K562 (cell line): ENCODE results near the gene CELA3B. TPM values are rescaled to one million over a fixed set of nuclear protein-coding genes. Genes with fewer than 3 reads are reported as not detected.

ENCODE experiments used
- ATAC-seq: fragments of 200-7000 bp; cut with Tn5 transposase; 3 replicates; pipeline ENCODE4 v1.9.1; 2020; ENCODE audit warnings: moderate library complexity
- BruUV-seq: library from RNA; stranded (reverse); fragments of 400-500 nt; replicated peaks from 2 replicates; lab custom pipeline; 2021; lab: Mats Ljungman, UMichigan
- CTCF ChIA-PET: fragments of 300-600 bp; formaldehyde crosslinking; extraction: SDS; loops from one replicate; lab custom pipeline; 2021; ENCODE audit warnings: low intra/inter-chr PET ratio; lab: Yijun Ruan, JAX
- POLR2A ChIA-PET: fragments of 300-600, 350-650 bp; sonication (Branson Sonifier 250); formaldehyde crosslinking; extraction: SDS; loops from one replicate; lab custom pipeline; 2021; ENCODE audit warnings: antibody characterized with exemption, inconsistent platforms; lab: Yijun Ruan, JAX
- DNase-seq, 4 experiments: peaks; one replicate each; pipeline versions ENCODE4 v3.0.0 to v3.0.0-alpha.2; 2011 to 2018; ENCODE audit warnings: low spot score in 3 of 4, mixed read lengths in 3 of 4; ENCODE audit errors: extremely low read depth in 1 of 4
- FAIRE-seq: peaks from 2 replicates; lab custom pipeline; 2011; peaks lifted over from hg19 to GRCh38; lab: Jason Lieb, UNC
- H2AFZ ChIP-seq: 2 replicates; pipeline ENCODE4 v1.6.0; 2011; ENCODE audit warnings: low read depth, low read length, control low read depth, inconsistent platforms
- H3K27ac ChIP-seq: fragments of 200-600 bp; 3 replicates; pipeline ENCODE4 v1.8.0; 2011; ENCODE audit warnings: low read depth, mild to moderate bottlenecking, control low read depth, inconsistent platforms, low read length, moderate library complexity, mixed read lengths; ENCODE audit errors: extremely low read depth
- H3K27me3 ChIP-seq, 2 experiments: fragments of 300-600 bp in 1 of 2; 2 replicates in 1 of 2; 3 replicates in 1 of 2; pipeline versions ENCODE4 v1.6.0 to v1.8.0; 2011; ENCODE audit warnings: inconsistent platforms in 2 of 2, low read length in 2 of 2, mild to moderate bottlenecking in 1 of 2, mixed read lengths in 1 of 2, moderate library complexity in 1 of 2; ENCODE audit not compliant: control insufficient read depth in 2 of 2, insufficient read depth in 2 of 2
- H3K36me3 ChIP-seq: fragments of 300-600 bp; 3 replicates; pipeline ENCODE4 v1.8.0; 2011; ENCODE audit warnings: mild to moderate bottlenecking, low read length, inconsistent platforms; ENCODE audit not compliant: control insufficient read depth, insufficient read depth
- H3K4me1 ChIP-seq, 2 experiments: fragments of 200-600 bp in 1 of 2; replicated peaks in 1 of 2; 2 replicates in 1 of 2; 3 replicates in 1 of 2; pipeline versions ENCODE4 v1.5.1 to v1.8.0; 2011; ENCODE audit warnings: inconsistent platforms in 2 of 2, low read length in 2 of 2, mild to moderate bottlenecking in 1 of 2, mixed read lengths in 1 of 2, moderate library complexity in 1 of 2; ENCODE audit not compliant: control insufficient read depth in 2 of 2, insufficient read depth in 2 of 2
- H3K4me2 ChIP-seq: 2 replicates; pipeline ENCODE4 v1.6.1; 2011; ENCODE audit warnings: low read length, control low read depth, inconsistent platforms, mixed read lengths; ENCODE audit not compliant: insufficient read depth
- H3K4me3 ChIP-seq: fragments of 200-600 bp; sonication (generic), shearing (Covaris generic); 2 replicates; pipeline ENCODE4 v1.5.1; 2016; ENCODE audit warnings: control low read depth, inconsistent platforms
- H3K79me2 ChIP-seq: fragments of 200-600 bp; 3 replicates; pipeline ENCODE4 v1.8.0; 2011; ENCODE audit warnings: low read length, inconsistent platforms; ENCODE audit not compliant: control insufficient read depth, insufficient read depth
- H3K9ac ChIP-seq, 2 experiments: 2 replicates each; pipeline versions ENCODE4 v1.6.0 to v1.6.1; 2011; ENCODE audit warnings: low read depth in 2 of 2, low read length in 2 of 2, control low read depth in 1 of 2, inconsistent platforms in 1 of 2, mild to moderate bottlenecking in 1 of 2, mixed read lengths in 1 of 2; ENCODE audit not compliant: insufficient read depth in 1 of 2
- H3K9me1 ChIP-seq: one replicate; pipeline ENCODE4 v1.6.0; 2011; ENCODE audit warnings: inconsistent platforms, mild to moderate bottlenecking, low read length, moderate library complexity; ENCODE audit not compliant: control insufficient read depth, insufficient read depth
- H3K9me3 ChIP-seq: replicated peaks from 2 replicates; pipeline ENCODE4 v1.5.1; 2011; ENCODE audit warnings: low read depth, low read length, inconsistent platforms; ENCODE audit not compliant: control insufficient read depth, insufficient read depth
- H4K20me1 ChIP-seq: replicated peaks from 2 replicates; pipeline ENCODE4 v1.6.1; 2011; ENCODE audit warnings: low read length, inconsistent platforms, mixed read lengths; ENCODE audit not compliant: control insufficient read depth, insufficient read depth
- BCOR ChIP-seq: fragments of 450-650 bp; IDR thresholded peaks from 2 replicates; pipeline ENCODE4 v1.6.1; 2016
- CBX1 ChIP-seq: sonication (generic); IDR thresholded peaks from 2 replicates; pipeline ENCODE4 v1.6.1; 2016; ENCODE audit warnings: antibody characterized with exemption, low read depth, mild to moderate bottlenecking
- CEBPG ChIP-seq, 3 experiments: fragments of 200-800 bp in 1 of 3; sonication (Bioruptor generic) in 1 of 3; sonication (generic) in 1 of 3; formaldehyde crosslinking in 1 of 3; IDR thresholded peaks in 2 of 3; conservative IDR thresholded peaks in 1 of 3; 2 replicates each; pipeline versions ENCODE4 v1.6.1 to v1.8.0; 2016 to 2022; ENCODE audit warnings: missing compliant biosample characterization in 2 of 3, missing genetic modification characterization in 2 of 3, mild to moderate bottlenecking in 1 of 3, missing genetic modification reagents in 1 of 3
- CREM ChIP-seq: IDR thresholded peaks from 2 replicates; pipeline ENCODE4 v1.6.1; 2014; ENCODE audit warnings: antibody characterized with exemption, low read depth
- JUNB ChIP-seq: fragments of 450-650 bp; formaldehyde crosslinking; conservative IDR thresholded peaks from 2 replicates; pipeline ENCODE4 v1.4.0; 2020; ENCODE audit warnings: mild to moderate bottlenecking
- MEF2A ChIP-seq: IDR thresholded peaks from 2 replicates; pipeline ENCODE4 v1.6.1; 2011; ENCODE audit warnings: low read depth, mild to moderate bottlenecking, low read length, moderate library complexity; ENCODE audit not compliant: control insufficient read depth
- NCOR1 ChIP-seq: fragments of 450-650 bp; IDR thresholded peaks from 2 replicates; pipeline ENCODE4 v1.6.1; 2016; ENCODE audit warnings: mild to moderate bottlenecking, moderate library complexity
- NR3C1 ChIP-seq: sonication (generic); formaldehyde crosslinking; IDR thresholded peaks from 2 replicates; pipeline ENCODE4 v1.8.1; 2022; ENCODE audit warnings: missing genetic modification reagents
- PCBP1 ChIP-seq: fragments of 200-400 bp; formaldehyde crosslinking; IDR thresholded peaks from 2 replicates; pipeline ENCODE4 v1.6.1; 2018; ENCODE audit warnings: mild to moderate bottlenecking, low read depth, low read length; ENCODE audit not compliant: poor library complexity, severe bottlenecking
- PTBP1 ChIP-seq: fragments of 200-400 bp; formaldehyde crosslinking; IDR thresholded peaks from 2 replicates; pipeline ENCODE4 v1.6.1; 2017; ENCODE audit warnings: low read depth, low read length
- RCOR1 ChIP-seq, 2 experiments: IDR thresholded peaks; 2 replicates each; pipeline ENCODE4 v1.6.1; 2012; ENCODE audit warnings: low read depth in 2 of 2, low read length in 2 of 2, borderline replicate concordance in 1 of 2, improper control_type of control experiment in 1 of 2
- SAFB2 ChIP-seq: fragments of 200-400 bp; formaldehyde crosslinking; IDR thresholded peaks from 2 replicates; pipeline ENCODE4 v1.6.1; 2018; ENCODE audit warnings: borderline replicate concordance, low read length, low read depth, moderate library complexity; ENCODE audit not compliant: severe bottlenecking
- ZC3H8 ChIP-seq: fragments of 450-650 bp; IDR thresholded peaks from 2 replicates; pipeline ENCODE4 v1.6.1; 2017
- ZFP36 ChIP-seq: fragments of 150-350 bp; IDR thresholded peaks from 2 replicates; pipeline ENCODE4 v1.6.1; 2018; ENCODE audit warnings: low read length, low read depth; ENCODE audit not compliant: partially characterized antibody
- ZNF121 ChIP-seq: sonication (generic); formaldehyde crosslinking; conservative IDR thresholded peaks from 2 replicates; pipeline ENCODE4 v1.8.0; 2022; ENCODE audit warnings: missing genetic modification reagents
- ZNF174 ChIP-seq: fragments of 250-450 bp; sonication (Bioruptor Pico); IDR thresholded peaks from 2 replicates; pipeline ENCODE4 v1.4.0; 2020; ENCODE audit warnings: mild to moderate bottlenecking
- ZNF551 ChIP-seq: fragments of 250-450 bp; sonication (Bioruptor Pico); IDR thresholded peaks from 2 replicates; pipeline ENCODE4 v1.5.0; 2021; ENCODE audit warnings: mild to moderate bottlenecking, moderate library complexity
- WGBS: fragments of 100-300 bp; shearing (Covaris generic); methylation state at CpG from one replicate; pipeline ENCODE4 v1.1.6; 2016; ENCODE audit warnings: low coverage, mixed read lengths; ENCODE audit not compliant: insufficient coverage; ENCODE audit errors: missing lambda C conversion rate; 5-methylcytosine and 5-hydroxymethylcytosine counted together
- in situ Hi-C: fragments of 300-500 bp; cut with MboI; formaldehyde crosslinking; loops from 4 replicates; pipeline ENCODE4 v1.15.0; 2018; ENCODE audit warnings: inconsistent platforms, mixed read lengths
- intact Hi-C: fragments of 100-400 bp; cut with micrococcal nuclease; formaldehyde crosslinking; loops from 2 replicates; pipeline ENCODE4 v1.14.2; 2022
- polyA plus RNA-seq, 8 experiments: library from polyadenylated mRNA; depleted of rRNA in 4 of 8; stranded (reverse) in 5 of 8; unstranded in 3 of 8; fragments of >200 nt; fragmentation: Nextera tagmentation in 2 of 8; fragmentation: Illumina TruSeq in 1 of 8; extraction: Ambion mirVana in 2 of 8; extraction: Trizol in 1 of 8; gene quantifications; 2 replicates each; pipeline versions ENCODE4 v1.2.1 to v1.2.3, GENCODE V29; 2011 to 2014; ENCODE audit warnings: inconsistent platforms in 1 of 8, missing spikeins in 1 of 8
- total RNA-seq, 7 experiments: library from RNA; depleted of rRNA in 6 of 7; stranded (reverse); fragments of >200 nt in 6 of 7; fragmentation: Illumina TruSeq in 2 of 7; extraction: Trizol in 2 of 7; gene quantifications; 2 replicates each; pipeline versions ENCODE4 v1.2.1 to v1.2.3, GENCODE V29; 2011 to 2021; ENCODE audit warnings: low replicate concordance in 1 of 7
- TF ChIP-seq, protein P1 (sequence below): sonication (generic); formaldehyde crosslinking; IDR thresholded peaks from 2 replicates; pipeline ENCODE4 v1.8.1; 2023; ENCODE audit warnings: mild to moderate bottlenecking, missing genetic modification reagents
- TF ChIP-seq, protein P2 (sequence below): sonication (generic); formaldehyde crosslinking; IDR thresholded peaks from 2 replicates; pipeline ENCODE4 v1.8.1; 2023; ENCODE audit warnings: mild to moderate bottlenecking, missing genetic modification reagents

CELA3B gene
- total and polyA plus RNA-seq, 9 of the 15 experiments (the other 6 are each of a cell fraction or from before 2014, with no cell fraction given) = 3.1 TPM; not detected in 8

GRCh38 chr1:21927533-21928237 is 49.1 kb upstream of the CELA3B start:
- Histone ChIP-seq H3K4me1 (peaks cover 57 to 61% of the 10 kb centered on the region in 2 experiments), H3K9ac (peak overlapping the region in 1 of 2 experiments; percentile 60; a peak in 2 of 4 replicates), H2AFZ (no peak overlapping the region), H3K4me3 (no peak overlapping the region), H4K20me1 (0 out of 2 replicates have a peak, but pooled peaks cover 2% of the 10 kb centered on the region), H3K36me3 (peaks cover 44% of the 10 kb centered on the region), H3K27me3 (no peaks in the 10 kb centered on the region), H3K27ac (no peak overlapping the region), H3K4me2 (no peak overlapping the region), H3K79me2 (peaks cover 80% of the 10 kb centered on the region), H3K9me3 (no peaks in the 10 kb centered on the region), H3K9me1 (no peaks in the 10 kb centered on the region)
- CTCF ChIA-PET = no interaction called here
- POLR2A ChIA-PET = interaction anchor here (0.6 to 1.0 kb wide), 2 partner anchors 10 to 20 kb away, joined by 4 read pairs; no protein-coding TSS in a partner anchor
- ATAC-seq = no peak
- WGBS = 79% methylated on average over 12 of the region's 12 CpGs
- in situ Hi-C loops (no loop called here), intact Hi-C loops (no loop called here)
- BruUV-seq = no TSS peak
- no peak for FAIRE-seq
- peak in 1 of 4 experiments; percentile 25 for DNase-seq
- TF ChIP-seq PTBP1 (no peak), NCOR1 (no peak), BCOR (peak; percentile 76), NR3C1 (CRISPR knock-in tag) (no peak), MEF2A (no peak), RCOR1 (IDR thresholded peaks at IDR 0.05; ENCODE audit: borderline replicate concordance in 1 of 2, low read depth in 2 of 2, low read length in 2 of 2) (0 out of 4 replicates have a peak, but pooled peaks of 1 of the 2 experiments have one; percentile 33), ZFP36 (peak; percentile 62), ZC3H8 (no peak), CBX1 (no peak), PCBP1 (no peak), JUNB (CRISPR knock-in tag) (no peak), ZNF121 (CRISPR knock-in tag) (no peak), ZNF174 (CRISPR knock-in tag) (no peak), ZNF551 (CRISPR knock-in tag) (no peak), SAFB2 (no peak), CEBPG (CRISPR knock-in tag; IDR thresholded peaks at IDR 0.05) (no peak), CEBPG (tag; conservative IDR thresholded peaks at IDR 0.05 in 1 of 2, IDR thresholded peaks at IDR 0.05 in 1 of 2) (no peak), CREM (no peak)
- TF ChIP-seq, protein P1, sequence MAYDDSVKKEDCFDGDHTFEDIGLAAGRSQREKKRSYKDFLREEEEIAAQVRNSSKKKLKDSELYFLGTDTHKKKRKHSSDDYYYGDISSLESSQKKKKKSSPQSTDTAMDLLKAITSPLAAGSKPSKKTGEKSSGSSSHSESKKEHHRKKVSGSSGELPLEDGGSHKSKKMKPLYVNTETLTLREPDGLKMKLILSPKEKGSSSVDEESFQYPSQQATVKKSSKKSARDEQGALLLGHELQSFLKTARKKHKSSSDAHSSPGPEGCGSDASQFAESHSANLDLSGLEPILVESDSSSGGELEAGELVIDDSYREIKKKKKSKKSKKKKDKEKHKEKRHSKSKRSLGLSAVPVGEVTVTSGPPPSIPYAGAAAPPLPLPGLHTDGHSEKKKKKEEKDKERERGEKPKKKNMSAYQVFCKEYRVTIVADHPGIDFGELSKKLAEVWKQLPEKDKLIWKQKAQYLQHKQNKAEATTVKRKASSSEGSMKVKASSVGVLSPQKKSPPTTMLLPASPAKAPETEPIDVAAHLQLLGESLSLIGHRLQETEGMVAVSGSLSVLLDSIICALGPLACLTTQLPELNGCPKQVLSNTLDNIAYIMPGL (CRISPR knock-in tag) = no peak
- TF ChIP-seq, protein P2, sequence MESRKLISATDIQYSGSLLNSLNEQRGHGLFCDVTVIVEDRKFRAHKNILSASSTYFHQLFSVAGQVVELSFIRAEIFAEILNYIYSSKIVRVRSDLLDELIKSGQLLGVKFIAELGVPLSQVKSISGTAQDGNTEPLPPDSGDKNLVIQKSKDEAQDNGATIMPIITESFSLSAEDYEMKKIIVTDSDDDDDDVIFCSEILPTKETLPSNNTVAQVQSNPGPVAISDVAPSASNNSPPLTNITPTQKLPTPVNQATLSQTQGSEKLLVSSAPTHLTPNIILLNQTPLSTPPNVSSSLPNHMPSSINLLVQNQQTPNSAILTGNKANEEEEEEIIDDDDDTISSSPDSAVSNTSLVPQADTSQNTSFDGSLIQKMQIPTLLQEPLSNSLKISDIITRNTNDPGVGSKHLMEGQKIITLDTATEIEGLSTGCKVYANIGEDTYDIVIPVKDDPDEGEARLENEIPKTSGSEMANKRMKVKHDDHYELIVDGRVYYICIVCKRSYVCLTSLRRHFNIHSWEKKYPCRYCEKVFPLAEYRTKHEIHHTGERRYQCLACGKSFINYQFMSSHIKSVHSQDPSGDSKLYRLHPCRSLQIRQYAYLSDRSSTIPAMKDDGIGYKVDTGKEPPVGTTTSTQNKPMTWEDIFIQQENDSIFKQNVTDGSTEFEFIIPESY (CRISPR knock-in tag) = no peak
